DND-41 (cell line): ENCODE data around the gene KCNH2.

Experiments used
- ATAC-seq: fragments of 200-7000 bp; cut with Tn5 transposase; 3 replicates; pipeline ENCODE4 v1.9.1; 2021; ENCODE audit warnings: low read depth; ENCODE audit not compliant: insufficient read depth
- DNase-seq: peaks from one replicate; pipeline ENCODE4 v3.0.0-alpha.2; 2020
- H2AFZ ChIP-seq: 2 replicates; pipeline ENCODE4 v1.6.0; 2012; ENCODE audit warnings: low read depth, low read length
- H3K27ac ChIP-seq: 2 replicates; pipeline ENCODE4 v1.5.1; 2012; ENCODE audit warnings: low read length, inconsistent platforms
- H3K27me3 ChIP-seq: fragments of 200-600 bp; sonication (generic); 2 replicates; pipeline ENCODE4 v1.6.0; 2012; ENCODE audit warnings: low read length, mild to moderate bottlenecking, inconsistent platforms; ENCODE audit not compliant: insufficient read depth, poor library complexity
- H3K36me3 ChIP-seq: 2 replicates; pipeline ENCODE4 v1.5.1; 2012; ENCODE audit warnings: low read length, inconsistent platforms; ENCODE audit not compliant: insufficient read depth
- H3K4me1 ChIP-seq: 2 replicates; pipeline ENCODE4 v1.5.1; 2012; ENCODE audit warnings: mild to moderate bottlenecking, low read length; ENCODE audit not compliant: insufficient read depth
- H3K4me2 ChIP-seq: 2 replicates; pipeline ENCODE4 v1.6.0; 2012; ENCODE audit warnings: mild to moderate bottlenecking, moderate library complexity, low read length, inconsistent platforms; ENCODE audit not compliant: insufficient read depth
- H3K4me3 ChIP-seq, 2 experiments: fragments of 200-600 bp in 1 of 2; shearing (Covaris generic) in 1 of 2; 2 replicates each; pipeline ENCODE4 v1.5.1; 2012 to 2016; ENCODE audit warnings: inconsistent platforms in 2 of 2, low read length in 2 of 2, mild to moderate bottlenecking in 2 of 2, low read depth in 1 of 2, moderate library complexity in 1 of 2
- H3K79me2 ChIP-seq: 2 replicates; pipeline ENCODE4 v1.6.0; 2012; ENCODE audit warnings: low read length, inconsistent platforms; ENCODE audit not compliant: insufficient read depth
- H3K9ac ChIP-seq: 2 replicates; pipeline ENCODE4 v1.6.0; 2012; ENCODE audit warnings: low read depth, mild to moderate bottlenecking, inconsistent platforms, low read length, moderate library complexity
- H3K9me3 ChIP-seq: 2 replicates; pipeline ENCODE4 v1.5.1; 2012; ENCODE audit warnings: low read length, moderate library complexity, mild to moderate bottlenecking, inconsistent platforms; ENCODE audit not compliant: insufficient read depth, severe bottlenecking
- H4K20me1 ChIP-seq: 2 replicates; pipeline ENCODE4 v1.6.0; 2012; ENCODE audit warnings: low read length; ENCODE audit not compliant: insufficient read depth
- CTCF ChIP-seq: IDR thresholded peaks from 2 replicates; pipeline ENCODE4 v1.5.1; 2012; ENCODE audit warnings: borderline replicate concordance, low read length, moderate library complexity, mild to moderate bottlenecking; ENCODE audit not compliant: poor library complexity, severe bottlenecking; ENCODE audit errors: extremely low read depth
- EZH2 ChIP-seq: IDR thresholded peaks from 3 replicates; pipeline ENCODE4 v1.6.1; 2012; ENCODE audit warnings: borderline replicate concordance, low read depth, mild to moderate bottlenecking, moderate library complexity, low read length, inconsistent platforms; ENCODE audit not compliant: severe bottlenecking

The KCNH2 gene

GRCh38 chr7:150937848-150938561 lies 40.1 kb downstream of the KCNH2 start:
- Histone ChIP-seq H3K27ac (no peak overlapping the region), H3K9me3 (no peaks in the 10 kb centered on the region), H3K9ac (no peak overlapping the region), H3K79me2 (no peaks in the 10 kb centered on the region), H3K36me3 (no peaks in the 10 kb centered on the region), H3K4me2 (no peak overlapping the region), H3K4me1 (peaks cover 7% of the 10 kb centered on the region), H2AFZ (no peak overlapping the region), H3K4me3 (no peak overlapping the region), H4K20me1 (peaks cover 4% of the 10 kb centered on the region), H3K27me3 (peaks cover 27% of the 10 kb centered on the region)
- TF ChIP-seq CTCF (no peak), EZH2 (no peak)
- ATAC-seq (peak; percentile 66), DNase-seq (peak; percentile 32)

- no peak overlapping the region for H3K4me3 ChIP-seq
- peaks cover 39% of the 10 kb centered on the region for H3K27me3 ChIP-seq
- DNase-seq, result no peak
- H3K9me3 ChIP-seq, result no peaks in the 10 kb centered on the region
- no peak overlapping the region for H3K4me2 ChIP-seq
- H3K4me1 ChIP-seq, result no peaks in the 10 kb centered on the region; the same call in 1 of the 2 replicates
- H3K36me3 ChIP-seq, result no peaks in the 10 kb centered on the region
- no peak overlapping the region for H2AFZ ChIP-seq
- no peaks in the 10 kb centered on the region; the same call in 1 of the 2 replicates for H4K20me1 ChIP-seq
- no peak for TF ChIP-seq EZH2
- no peak for TF ChIP-seq CTCF
- no peaks in the 10 kb centered on the region for H3K79me2 ChIP-seq
- H3K9ac ChIP-seq, result no peak overlapping the region
- no peak overlapping the region for H3K27ac ChIP-seq
- no peak for ATAC-seq
These were observed 42.1 kb downstream of the KCNH2 start for GRCh38 chr7:150936018-150936417.

GRCh38 chr7:150935149-150935548 lies 43.0 kb downstream of the KCNH2 start:
- peaks cover 40% of the 10 kb centered on the region for H3K27me3 ChIP-seq
- H3K27ac ChIP-seq, result no peak overlapping the region
- H3K36me3 ChIP-seq, result no peaks in the 10 kb centered on the region
- H3K4me1 ChIP-seq, result no peaks in the 10 kb centered on the region; the same call in 1 of the 2 replicates
- no peak for ATAC-seq
- DNase-seq, result no peak
- H3K79me2 ChIP-seq, result no peaks in the 10 kb centered on the region
- no peak overlapping the region for H2AFZ ChIP-seq
- H3K9me3 ChIP-seq, result no peaks in the 10 kb centered on the region
- H3K9ac ChIP-seq, result no peak overlapping the region
- H4K20me1 ChIP-seq, result no peaks in the 10 kb centered on the region; the same call in 1 of the 2 replicates
- H3K4me2 ChIP-seq, result no peak overlapping the region
- no peak overlapping the region for H3K4me3 ChIP-seq
- TF ChIP-seq CTCF, result no peak
- TF ChIP-seq EZH2, result no peak
